Measurements from ENCODE around the gene ADAMTSL1. TPM values are rescaled to one million over a fixed set of nuclear protein-coding genes. Genes with fewer than 3 reads are reported as not detected.

The ADAMTSL1 gene
- total RNA-seq, 2 experiments from 2014 or later, result not detected

DNA sequence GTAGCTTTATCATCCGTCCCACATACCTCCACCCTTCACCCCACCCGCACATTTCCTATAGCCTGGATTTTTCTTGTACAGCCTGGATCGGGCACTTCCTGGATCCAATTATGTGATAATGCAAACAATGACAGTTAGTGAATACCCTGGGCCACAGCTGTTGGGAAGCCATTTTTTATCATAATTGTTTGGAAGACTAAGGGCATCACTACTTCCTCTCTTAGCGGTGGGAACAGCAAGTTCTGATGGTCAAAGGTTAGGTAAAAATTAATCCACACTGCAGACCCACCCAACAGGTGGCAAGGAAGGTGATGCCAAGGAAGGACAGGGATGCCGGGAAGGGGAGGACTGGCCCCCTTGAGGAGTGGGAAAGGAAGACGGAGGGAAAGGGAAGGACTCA lies 375.3 kb downstream of the ADAMTSL1 start:
- H3K27ac ChIP-seq (ENCODE audit: low read depth, low read length, poor library complexity, severe bottlenecking), result no peak overlapping the region
- no peak for DNase-seq (ENCODE audit: low spot score)
- ChIA-PET POLR2A (no interaction called here), CTCF (ENCODE audit: unreplicated experiment) (no interaction called here)
- H3K36me3 ChIP-seq (ENCODE audit: insufficient read depth, low read length), result no peaks in the 10 kb centered on the region
- H3K9me2 ChIP-seq (ENCODE audit: insufficient read depth, low read length), result no peaks in the 10 kb centered on the region
- H2AFZ ChIP-seq (ENCODE audit: low read length), result no peak overlapping the region
- no peak overlapping the region for H3K4me3 ChIP-seq (ENCODE audit: low read depth, low read length, poor library complexity, severe bottlenecking)
- no peaks in the 10 kb centered on the region for H3K9me3 ChIP-seq (ENCODE audit: low read length)
- H4K20me1 ChIP-seq (ENCODE audit: insufficient read depth, low read length), result no peaks in the 10 kb centered on the region
- intact Hi-C loops (cut with micrococcal nuclease; ENCODE audit: unreplicated experiment), result no loop called here
- BruUV-seq (replicated peaks), result no TSS peak
- H3K4me2 ChIP-seq (ENCODE audit: low read length), result no peak overlapping the region
- TF ChIP-seq EZH2phosphoT487 (IDR thresholded peaks at IDR 0.05; ENCODE audit: borderline replicate concordance, low read depth, low read length), result no peak
- TF ChIP-seq, protein P1, sequence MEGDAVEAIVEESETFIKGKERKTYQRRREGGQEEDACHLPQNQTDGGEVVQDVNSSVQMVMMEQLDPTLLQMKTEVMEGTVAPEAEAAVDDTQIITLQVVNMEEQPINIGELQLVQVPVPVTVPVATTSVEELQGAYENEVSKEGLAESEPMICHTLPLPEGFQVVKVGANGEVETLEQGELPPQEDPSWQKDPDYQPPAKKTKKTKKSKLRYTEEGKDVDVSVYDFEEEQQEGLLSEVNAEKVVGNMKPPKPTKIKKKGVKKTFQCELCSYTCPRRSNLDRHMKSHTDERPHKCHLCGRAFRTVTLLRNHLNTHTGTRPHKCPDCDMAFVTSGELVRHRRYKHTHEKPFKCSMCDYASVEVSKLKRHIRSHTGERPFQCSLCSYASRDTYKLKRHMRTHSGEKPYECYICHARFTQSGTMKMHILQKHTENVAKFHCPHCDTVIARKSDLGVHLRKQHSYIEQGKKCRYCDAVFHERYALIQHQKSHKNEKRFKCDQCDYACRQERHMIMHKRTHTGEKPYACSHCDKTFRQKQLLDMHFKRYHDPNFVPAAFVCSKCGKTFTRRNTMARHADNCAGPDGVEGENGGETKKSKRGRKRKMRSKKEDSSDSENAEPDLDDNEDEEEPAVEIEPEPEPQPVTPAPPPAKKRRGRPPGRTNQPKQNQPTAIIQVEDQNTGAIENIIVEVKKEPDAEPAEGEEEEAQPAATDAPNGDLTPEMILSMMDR (conservative IDR thresholded peaks at IDR 0.05; ENCODE audit: low read length), result no peak
- no peaks in the 10 kb centered on the region for H3K4me1 ChIP-seq (ENCODE audit: insufficient read depth, low read length, poor library complexity, severe bottlenecking)
- H3K79me2 ChIP-seq (ENCODE audit: insufficient read depth, low read depth, low read length), result no peaks in the 10 kb centered on the region

DNA sequence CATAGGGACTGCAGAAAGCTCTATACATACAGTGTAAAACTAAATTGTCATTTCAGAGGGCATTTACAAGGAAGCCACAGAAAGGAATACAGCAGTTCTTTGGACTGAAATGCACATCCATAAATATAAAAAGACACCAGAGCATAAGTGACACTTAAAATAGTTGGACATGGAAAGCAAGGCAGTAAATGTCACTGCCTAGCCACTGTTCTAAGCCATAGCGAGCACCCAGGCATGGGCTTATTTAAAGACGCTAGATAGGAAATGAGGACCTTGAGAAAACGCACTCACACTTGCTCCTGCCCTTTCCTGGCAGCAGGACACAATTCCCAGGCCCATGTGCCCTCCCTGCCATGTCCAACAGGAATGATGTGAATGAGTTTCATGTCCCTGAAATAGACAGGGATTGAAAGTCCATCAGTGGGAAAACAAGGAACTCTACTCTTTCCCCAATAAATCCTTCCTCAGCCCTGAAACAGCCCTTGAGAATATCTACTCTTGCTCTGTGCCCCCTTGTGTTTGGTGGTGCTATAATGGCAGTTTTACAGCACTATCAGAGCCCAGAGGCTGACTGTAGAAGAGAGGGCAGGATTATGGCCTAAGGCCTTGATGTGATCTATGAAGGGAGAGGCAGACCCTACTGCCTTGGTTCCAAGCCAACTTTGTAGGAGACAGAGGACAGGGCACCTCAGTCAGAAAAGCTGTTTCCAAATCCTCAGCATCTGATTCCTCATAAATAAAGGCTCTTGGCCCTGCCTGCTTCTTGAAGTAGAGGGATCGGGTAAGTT lies 376.1 kb downstream of the ADAMTSL1 start:
- Histone ChIP-seq H2AFZ (ENCODE audit: low read length) (no peak overlapping the region), H3K79me2 (ENCODE audit: insufficient read depth, low read depth, low read length) (no peaks in the 10 kb centered on the region), H3K4me1 (ENCODE audit: insufficient read depth, low read length, poor library complexity, severe bottlenecking) (no peaks in the 10 kb centered on the region), H4K20me1 (ENCODE audit: insufficient read depth, low read length) (no peaks in the 10 kb centered on the region), H3K36me3 (ENCODE audit: insufficient read depth, low read length) (no peaks in the 10 kb centered on the region), H3K9me3 (ENCODE audit: low read length) (no peaks in the 10 kb centered on the region), H3K4me3 (ENCODE audit: low read depth, low read length, poor library complexity, severe bottlenecking) (no peak overlapping the region), H3K4me2 (ENCODE audit: low read length) (no peak overlapping the region), H3K9me2 (ENCODE audit: insufficient read depth, low read length) (no peaks in the 10 kb centered on the region), H3K27ac (ENCODE audit: low read depth, low read length, poor library complexity, severe bottlenecking) (no peak overlapping the region)
- POLR2A ChIA-PET, result no interaction called here
- intact Hi-C loops (cut with micrococcal nuclease; ENCODE audit: unreplicated experiment), result no loop called here
- CTCF ChIA-PET (ENCODE audit: unreplicated experiment), result no interaction called here
- no TSS peak for BruUV-seq (replicated peaks)
- DNase-seq (ENCODE audit: low spot score), result no peak
- TF ChIP-seq EZH2phosphoT487 (IDR thresholded peaks at IDR 0.05; ENCODE audit: borderline replicate concordance, low read depth, low read length), result no peak
- TF ChIP-seq, protein P1 (conservative IDR thresholded peaks at IDR 0.05; ENCODE audit: low read length), result no peak

DNA sequence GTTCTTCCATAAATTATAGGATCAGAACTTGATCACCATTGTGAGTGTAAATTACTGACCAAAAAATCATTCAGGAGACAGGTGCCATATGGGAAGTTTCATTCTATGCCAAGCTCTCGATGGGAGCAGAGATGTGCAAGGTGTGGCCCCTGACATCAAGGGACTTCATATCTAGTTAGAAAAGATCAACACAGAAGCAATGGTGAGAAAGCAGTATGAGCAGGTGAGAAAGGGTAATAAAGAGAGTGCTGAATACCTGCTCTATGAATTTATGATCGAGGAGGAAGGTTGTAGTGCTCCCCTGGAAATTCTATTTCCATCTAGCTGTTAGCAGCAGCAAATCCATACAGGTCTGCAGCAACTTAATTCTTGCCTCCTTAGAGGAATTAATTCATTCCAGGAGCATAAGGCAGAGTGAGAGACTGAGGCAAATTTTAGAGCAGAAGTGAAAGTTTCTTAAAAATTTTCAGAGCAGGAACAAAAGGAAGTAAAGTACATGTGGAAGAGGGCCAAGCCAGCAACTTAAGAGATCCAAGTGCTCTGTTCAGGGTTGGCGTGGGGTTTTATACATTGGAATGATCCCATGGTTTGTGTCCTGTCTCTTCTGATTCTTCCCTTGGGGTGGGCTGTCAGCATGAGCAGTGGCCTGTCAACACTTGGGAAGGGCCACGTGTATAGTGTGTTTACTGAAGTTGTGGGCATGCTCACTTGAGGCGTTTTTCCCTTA lies 377.3 kb downstream of the ADAMTSL1 start:
- no TSS peak for BruUV-seq (replicated peaks)
- ChIA-PET CTCF (ENCODE audit: unreplicated experiment) (no interaction called here), POLR2A (no interaction called here)

More for the DNA sequence above, 377.3 kb downstream of the ADAMTSL1 start:
- Histone ChIP-seq H3K4me3 (ENCODE audit: low read depth, low read length, poor library complexity, severe bottlenecking) (no peak overlapping the region), H2AFZ (ENCODE audit: low read length) (no peak overlapping the region), H3K4me2 (ENCODE audit: low read length) (no peak overlapping the region), H3K36me3 (ENCODE audit: insufficient read depth, low read length) (no peaks in the 10 kb centered on the region), H3K4me1 (ENCODE audit: insufficient read depth, low read length, poor library complexity, severe bottlenecking) (no peaks in the 10 kb centered on the region), H3K9me2 (ENCODE audit: insufficient read depth, low read length) (no peaks in the 10 kb centered on the region), H4K20me1 (ENCODE audit: insufficient read depth, low read length) (no peaks in the 10 kb centered on the region), H3K79me2 (ENCODE audit: insufficient read depth, low read depth, low read length) (no peaks in the 10 kb centered on the region), H3K27ac (ENCODE audit: low read depth, low read length, poor library complexity, severe bottlenecking) (no peak overlapping the region), H3K9me3 (ENCODE audit: low read length) (no peaks in the 10 kb centered on the region)
- no peak for DNase-seq (ENCODE audit: low spot score)
- TF ChIP-seq EZH2phosphoT487 (IDR thresholded peaks at IDR 0.05; ENCODE audit: borderline replicate concordance, low read depth, low read length), result no peak
- TF ChIP-seq, protein P1 (conservative IDR thresholded peaks at IDR 0.05; ENCODE audit: low read length), result no peak
- intact Hi-C loops (cut with micrococcal nuclease; ENCODE audit: unreplicated experiment), result no loop called here
